SK-N-SH (cell line): ENCODE data around the gene FAM200A.

Source experiments
- CHD2 ChIP-seq: fragments of 150-350 bp; IDR thresholded peaks from 2 replicates; pipeline ENCODE4 v1.6.1; 2018; ENCODE audit warnings: low read length; ENCODE audit not compliant: partially characterized antibody
- CTCF ChIP-seq: fragments of 200-600 bp; sonication (generic); IDR thresholded peaks from 2 replicates; pipeline ENCODE4 v1.6.1; 2017; ENCODE audit warnings: antibody characterized with exemption, mild to moderate bottlenecking, moderate library complexity
- EP300 ChIP-seq, 2 experiments: IDR thresholded peaks; 2 replicates each; pipeline versions ENCODE4 v1.4.0 to v1.6.1; 2012; ENCODE audit warnings: borderline replicate concordance in 1 of 2, low read depth in 1 of 2, low read length in 1 of 2
- NRF1 ChIP-seq: IDR thresholded peaks from 2 replicates; pipeline ENCODE4 v1.6.1; 2012; ENCODE audit warnings: low read depth, mild to moderate bottlenecking, low read length
- SMC3 ChIP-seq: IDR thresholded peaks from 2 replicates; pipeline ENCODE4 v1.6.1; 2012; ENCODE audit warnings: low read depth, low read length, improper control_type of control experiment

- TF ChIP-seq CTCF, result no peak
- TF ChIP-seq CHD2, result no peak
- TF ChIP-seq EP300 (IDR thresholded peaks at IDR 0.05; ENCODE audit: borderline replicate concordance in 1 of 2, low read depth in 1 of 2, low read length in 1 of 2), result no peak
- no peak for TF ChIP-seq NRF1
- TF ChIP-seq SMC3, result no peak
Observed at GRCh38 chr7:99531354-99531765, 20.6 kb downstream of the FAM200A start.
